GM12878 (cell line): ENCODE results near the gene SUCNR1. TPM values are rescaled to one million over a fixed set of nuclear protein-coding genes. Genes with fewer than 3 reads are reported as not detected.

Experiments
- ATAC-seq: fragments of 200-7000 bp; cut with Tn5 transposase; 3 replicates; pipeline ENCODE4 v1.9.1; 2020; ENCODE audit warnings: mild to moderate bottlenecking, moderate library complexity
- BruUV-seq: library from RNA; stranded (reverse); fragments of 400-500 nt; replicated peaks from 2 replicates; lab custom pipeline; 2021; lab: Mats Ljungman, UMichigan
- CTCF ChIA-PET: fragments of 300-600 bp; sonication (Branson Sonifier 250); formaldehyde crosslinking; extraction: SDS; loops from one replicate; lab custom pipeline; 2021; ENCODE audit warnings: inconsistent platforms; lab: Yijun Ruan, JAX
- POLR2A ChIA-PET: fragments of 350-600 bp; formaldehyde crosslinking; extraction: SDS; loops from one replicate; lab custom pipeline; 2021; ENCODE audit warnings: inconsistent platforms; lab: Charles Lee
- RAD21 ChIA-PET: fragments of 300-600 bp; sonication (Branson Sonifier 250); formaldehyde crosslinking; loops from one replicate; lab custom pipeline; 2023; ENCODE audit warnings: antibody characterized with exemption; ENCODE audit not compliant: unreplicated experiment; lab: Charles Lee
- SMC1A ChIA-PET: fragments of 300-600 bp; sonication (Branson Sonifier 250); formaldehyde crosslinking; loops from one replicate; lab custom pipeline; 2023; ENCODE audit not compliant: unreplicated experiment, uncharacterized antibody; lab: Charles Lee
- DNase-seq: peaks from one replicate; pipeline ENCODE4 v3.0.0-alpha.2; 2011; ENCODE audit warnings: low read depth, low spot score
- FAIRE-seq: peaks from 3 replicates; lab custom pipeline; 2011; peaks lifted over from hg19 to GRCh38; lab: Jason Lieb, UNC
- H2AFZ ChIP-seq: 2 replicates; pipeline ENCODE4 v1.6.0; 2011; ENCODE audit warnings: low read depth, low read length, control low read depth; ENCODE audit not compliant: control insufficient read depth
- H3K27ac ChIP-seq: 2 replicates; pipeline ENCODE4 v1.5.1; 2011; ENCODE audit warnings: control low read depth; ENCODE audit not compliant: control insufficient read depth, insufficient read depth
- H3K27me3 ChIP-seq, 2 experiments: replicated peaks in 1 of 2; 2 replicates each; pipeline versions ENCODE4 v1.6.0 to v1.6.1; 2011; ENCODE audit warnings: low read length in 1 of 2; ENCODE audit not compliant: control insufficient read depth in 2 of 2, insufficient read depth in 2 of 2
- H3K36me3 ChIP-seq, 2 experiments: 2 replicates each; pipeline ENCODE4 v1.5.1; 2011; ENCODE audit warnings: low read length in 1 of 2; ENCODE audit not compliant: control insufficient read depth in 2 of 2, insufficient read depth in 2 of 2
- H3K4me1 ChIP-seq: 2 replicates; pipeline ENCODE4 v1.6.1; 2011; ENCODE audit warnings: mild to moderate bottlenecking, low read length, moderate library complexity, mixed read lengths; ENCODE audit not compliant: control insufficient read depth, insufficient read depth
- H3K4me2 ChIP-seq: 2 replicates; pipeline ENCODE4 v1.6.0; 2011; ENCODE audit warnings: control low read depth; ENCODE audit not compliant: control insufficient read depth, insufficient read depth
- H3K4me3 ChIP-seq: fragments of 200-600 bp; sonication (generic); 2 replicates; pipeline ENCODE4 v1.5.1; 2016
- H3K79me2 ChIP-seq: 2 replicates; pipeline ENCODE4 v1.6.0; 2011; ENCODE audit warnings: low read length; ENCODE audit not compliant: control insufficient read depth, insufficient read depth
- H3K9ac ChIP-seq: 2 replicates; pipeline ENCODE4 v1.8.0; 2011; ENCODE audit warnings: low read length, control low read depth, mixed read lengths; ENCODE audit not compliant: control insufficient read depth, insufficient read depth
- H3K9me3 ChIP-seq: replicated peaks from 3 replicates; pipeline ENCODE4 v1.5.1; 2011; ENCODE audit warnings: mild to moderate bottlenecking, low read length; ENCODE audit not compliant: control insufficient read depth, insufficient read depth
- H4K20me1 ChIP-seq: 2 replicates; pipeline ENCODE4 v1.6.0; 2011; ENCODE audit not compliant: control insufficient read depth, insufficient read depth
- ASH2L ChIP-seq: fragments of 300-600, 200-600 bp; sonication (generic); IDR thresholded peaks from 2 replicates; pipeline ENCODE4 v1.6.1; 2017; ENCODE audit warnings: low read depth, mild to moderate bottlenecking, borderline replicate concordance
- ATF7 ChIP-seq: fragments of 450-650 bp; IDR thresholded peaks from 2 replicates; pipeline ENCODE4 v1.6.1; 2016; ENCODE audit warnings: low read depth, mild to moderate bottlenecking
- BMI1 ChIP-seq: fragments of 450-650 bp; IDR thresholded peaks from 2 replicates; pipeline ENCODE4 v1.6.1; 2016; ENCODE audit warnings: mild to moderate bottlenecking, moderate library complexity, borderline replicate concordance
- CBX5 ChIP-seq: sonication (generic); IDR thresholded peaks from 2 replicates; pipeline ENCODE4 v1.6.1; 2016; ENCODE audit warnings: low read depth, moderate library complexity, mild to moderate bottlenecking, inconsistent platforms
- CREB1 ChIP-seq: IDR thresholded peaks from 2 replicates; pipeline ENCODE4 v1.6.1; 2012; ENCODE audit warnings: low read depth, mild to moderate bottlenecking, inconsistent platforms
- EGR1 ChIP-seq, 2 experiments: IDR thresholded peaks; 1 replicate in 1 of 2; 2 replicates in 1 of 2; pipeline ENCODE4 v1.6.1; 2011 to 2012; ENCODE audit warnings: low read depth in 2 of 2, low read length in 2 of 2, borderline replicate concordance in 1 of 2, mild to moderate bottlenecking in 1 of 2, moderate library complexity in 1 of 2
- MXI1 ChIP-seq: fragments of 150-350 bp; IDR thresholded peaks from 2 replicates; pipeline ENCODE4 v1.6.1; 2011; ENCODE audit warnings: low read depth, mild to moderate bottlenecking, inconsistent platforms, low read length, improper control_type of control experiment
- NFIC ChIP-seq: IDR thresholded peaks from 2 replicates; pipeline ENCODE4 v1.6.1; 2012; ENCODE audit warnings: low read depth, mild to moderate bottlenecking, inconsistent platforms, low read length, moderate library complexity
- RAD51 ChIP-seq: fragments of 450-650 bp; IDR thresholded peaks from 2 replicates; pipeline ENCODE4 v1.6.1; 2016; ENCODE audit warnings: moderate library complexity, mild to moderate bottlenecking, inconsistent platforms
- RB1 ChIP-seq: fragments of 450-650 bp; formaldehyde crosslinking; IDR thresholded peaks from 2 replicates; pipeline ENCODE4 v1.6.1; 2017; ENCODE audit warnings: mild to moderate bottlenecking, borderline replicate concordance
- SIN3A ChIP-seq: IDR thresholded peaks from 2 replicates; pipeline ENCODE4 v1.6.1; 2012; ENCODE audit warnings: low read depth, low read length, improper control_type of control experiment
- SMC3 ChIP-seq: IDR thresholded peaks from 2 replicates; pipeline ENCODE4 v1.6.1; 2011; ENCODE audit warnings: low read length, improper control_type of control experiment, borderline replicate concordance
- SUZ12 ChIP-seq: fragments of 200-600 bp; sonication (generic); IDR thresholded peaks from one replicate; pipeline ENCODE4 v1.6.1; 2018; ENCODE audit warnings: antibody characterized with exemption, mild to moderate bottlenecking; ENCODE audit not compliant: unreplicated experiment
- USF2 ChIP-seq: IDR thresholded peaks from 2 replicates; pipeline ENCODE4 v1.6.1; 2011; ENCODE audit warnings: low read depth, low read length, improper control_type of control experiment, borderline replicate concordance
- WGBS: methylation state at CpG from one replicate; pipeline ENCODE4 v1.1.6; 2016; ENCODE audit warnings: low lambda C conversion rate; ENCODE audit not compliant: insufficient replicate concordance, insufficient coverage; ENCODE audit errors: missing lambda C conversion rate; 5-methylcytosine and 5-hydroxymethylcytosine counted together
- in situ Hi-C: fragments of 300-500 bp; cut with MboI; formaldehyde crosslinking; loops from 9 replicates; pipeline ENCODE4 v1.14.3; 2018; ENCODE audit warnings: mixed read lengths
- intact Hi-C: fragments of 100-400 bp; cut with micrococcal nuclease; formaldehyde crosslinking; loops from one replicate; pipeline ENCODE4 v1.14.2; 2022; ENCODE audit not compliant: unreplicated experiment
- polyA plus RNA-seq, 11 experiments: library from polyadenylated mRNA; depleted of rRNA in 4 of 11; unstranded in 6 of 11; stranded (reverse) in 5 of 11; fragments of >200 nt; fragmentation: Nextera tagmentation in 4 of 11; fragmentation: Illumina TruSeq in 1 of 11; extraction: Ambion mirVana in 4 of 11; extraction: Trizol in 1 of 11; gene quantifications; 1 replicate in 1 of 11; 2 replicates in 10 of 11; pipeline versions ENCODE4 v1.2.1 to v1.2.3, GENCODE V29; 2011 to 2016; ENCODE audit warnings: inconsistent platforms in 2 of 11, missing spikeins in 2 of 11, low read depth in 1 of 11
- total RNA-seq, 4 experiments: library from RNA; depleted of rRNA in 3 of 4; stranded (reverse); fragments of >200 nt in 3 of 4; fragmentation: Illumina TruSeq in 1 of 4; extraction: Trizol in 1 of 4; gene quantifications; 2 replicates each; pipeline versions ENCODE4 v1.2.1 to v1.2.3, GENCODE V29; 2013 to 2021
- TF ChIP-seq, protein P1 (sequence below): IDR thresholded peaks from 2 replicates; pipeline ENCODE4 v1.6.1; 2011; ENCODE audit warnings: mild to moderate bottlenecking, low read depth, low read length, moderate library complexity; ENCODE audit not compliant: insufficient replicate concordance
- TF ChIP-seq, protein P2 (sequence below): fragments of 450-650 bp; IDR thresholded peaks from 2 replicates; pipeline ENCODE4 v1.6.1; 2016; ENCODE audit warnings: mild to moderate bottlenecking

SUCNR1 gene
- total and polyA plus RNA-seq, 10 of the 15 experiments (the other 5 are each of a cell fraction or from before 2014, with no cell fraction given): 0.03 to 0.12 (median 0.07) TPM; not detected in 4

DNA sequence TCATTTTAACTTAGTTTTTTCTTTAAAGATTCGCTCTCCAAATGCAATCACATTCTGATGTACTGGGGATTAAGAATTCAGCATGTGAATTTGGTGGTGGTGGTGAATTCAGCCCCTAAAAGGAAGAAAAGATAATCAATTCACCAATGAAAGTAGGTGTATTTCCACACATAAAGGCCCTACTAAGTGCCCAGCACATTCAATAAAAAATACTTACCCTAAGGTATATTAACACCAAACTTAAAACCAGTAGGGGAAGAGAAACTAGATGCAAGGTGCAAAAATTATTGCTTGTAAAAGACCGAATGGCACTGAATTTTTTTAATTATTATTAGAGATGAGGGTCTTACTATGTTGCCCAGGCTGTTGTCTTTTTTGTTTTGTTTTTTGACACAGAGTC lies 16.8 kb upstream of the SUCNR1 start:
- H2AFZ ChIP-seq: no peak overlapping the region
- no TSS peak for BruUV-seq
- no peak for TF ChIP-seq SMC3
- no peak for TF ChIP-seq NFIC
- TF ChIP-seq RB1: no peak
- TF ChIP-seq, all 136 proteins: peak for 0
- ATAC-seq (no peak), FAIRE-seq (no peak), DNase-seq (no peak)
- ChIA-PET RAD21 (no interaction called here), CTCF (no interaction called here), POLR2A (no interaction called here), SMC1A (no interaction called here)
- H3K9me3 ChIP-seq: no peaks in the 10 kb centered on the region
- intact Hi-C loops: no loop called here
- no peaks in the 10 kb centered on the region for H3K36me3 ChIP-seq
- no peak overlapping the region for H3K27ac ChIP-seq
- no peaks in the 10 kb centered on the region for H4K20me1 ChIP-seq
- no peak overlapping the region for H3K4me2 ChIP-seq
- H3K79me2 ChIP-seq: no peaks in the 10 kb centered on the region
- H3K4me1 ChIP-seq: no peaks in the 10 kb centered on the region
- WGBS: 19% methylated on average over 2 of the region's 2 CpGs
- no peaks in the 10 kb centered on the region for H3K27me3 ChIP-seq
- H3K9ac ChIP-seq: no peak overlapping the region
- no peak overlapping the region for H3K4me3 ChIP-seq
- in situ Hi-C loops: no loop called here

DNA sequence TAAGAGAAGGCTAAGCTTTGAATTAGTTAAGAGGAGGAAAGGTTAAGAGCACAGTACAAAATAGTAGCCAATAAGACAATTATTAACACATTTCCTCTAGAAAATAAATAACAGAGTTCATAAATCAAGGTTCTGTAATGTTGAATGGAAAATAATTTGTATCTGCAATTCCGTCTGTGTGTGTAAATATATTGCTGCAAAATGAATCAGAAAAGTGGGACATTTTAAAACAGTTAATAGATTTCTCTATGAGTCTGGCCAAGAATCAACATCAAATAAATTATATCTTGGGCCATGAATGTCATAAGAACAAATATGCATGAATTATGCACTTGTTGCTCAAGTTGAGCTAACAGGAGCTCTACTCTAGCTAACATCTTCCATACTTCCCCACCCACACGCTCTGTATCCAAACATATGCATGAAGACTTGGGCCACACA lies 14.2 kb upstream of the SUCNR1 start:
- in situ Hi-C loops: no loop called here
- BruUV-seq: no TSS peak
- no peak overlapping the region for H3K4me2 ChIP-seq
- no peaks in the 10 kb centered on the region for H3K4me1 ChIP-seq
- no peak overlapping the region for H3K27ac ChIP-seq
- POLR2A ChIA-PET: no interaction called here
- H3K36me3 ChIP-seq: no peaks in the 10 kb centered on the region
- ATAC-seq: no peak
- intact Hi-C loops: no loop called here
- CTCF ChIA-PET: no interaction called here
- H3K27me3 ChIP-seq: no peaks in the 10 kb centered on the region
- RAD21 ChIA-PET: no interaction called here
- H3K9ac ChIP-seq: no peak overlapping the region
- no peak for DNase-seq
- no peaks in the 10 kb centered on the region for H3K9me3 ChIP-seq
- H2AFZ ChIP-seq: no peak overlapping the region
- SMC1A ChIA-PET: interaction anchor here (1.3 kb wide), 1 partner anchor 14 kb away, joined by 3 read pairs; no protein-coding TSS in a partner anchor
- no peaks in the 10 kb centered on the region for H4K20me1 ChIP-seq
- H3K4me3 ChIP-seq: no peak overlapping the region
- no peaks in the 10 kb centered on the region for H3K79me2 ChIP-seq
- 18% methylated on average over 2 of the region's 2 CpGs for WGBS
- no peak for FAIRE-seq
- no peak for TF ChIP-seq ASH2L
- no peak for TF ChIP-seq BMI1
- no peak for TF ChIP-seq ATF7
- TF ChIP-seq, protein P1, sequence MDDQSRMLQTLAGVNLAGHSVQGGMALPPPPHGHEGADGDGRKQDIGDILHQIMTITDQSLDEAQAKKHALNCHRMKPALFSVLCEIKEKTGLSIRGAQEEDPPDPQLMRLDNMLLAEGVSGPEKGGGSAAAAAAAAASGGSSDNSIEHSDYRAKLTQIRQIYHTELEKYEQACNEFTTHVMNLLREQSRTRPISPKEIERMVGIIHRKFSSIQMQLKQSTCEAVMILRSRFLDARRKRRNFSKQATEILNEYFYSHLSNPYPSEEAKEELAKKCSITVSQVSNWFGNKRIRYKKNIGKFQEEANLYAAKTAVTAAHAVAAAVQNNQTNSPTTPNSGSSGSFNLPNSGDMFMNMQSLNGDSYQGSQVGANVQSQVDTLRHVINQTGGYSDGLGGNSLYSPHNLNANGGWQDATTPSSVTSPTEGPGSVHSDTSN: no peak
- no peak for TF ChIP-seq SIN3A
- TF ChIP-seq CBX5: no peak
- TF ChIP-seq SMC3: no peak
- TF ChIP-seq EGR1 (IDR thresholded peaks at IDR 0.05; ENCODE audit: borderline replicate concordance in 1 of 2, low read depth in 2 of 2, low read length in 2 of 2): no peak
- no peak for TF ChIP-seq CREB1
- no peak for TF ChIP-seq SUZ12
- TF ChIP-seq, protein P2, sequence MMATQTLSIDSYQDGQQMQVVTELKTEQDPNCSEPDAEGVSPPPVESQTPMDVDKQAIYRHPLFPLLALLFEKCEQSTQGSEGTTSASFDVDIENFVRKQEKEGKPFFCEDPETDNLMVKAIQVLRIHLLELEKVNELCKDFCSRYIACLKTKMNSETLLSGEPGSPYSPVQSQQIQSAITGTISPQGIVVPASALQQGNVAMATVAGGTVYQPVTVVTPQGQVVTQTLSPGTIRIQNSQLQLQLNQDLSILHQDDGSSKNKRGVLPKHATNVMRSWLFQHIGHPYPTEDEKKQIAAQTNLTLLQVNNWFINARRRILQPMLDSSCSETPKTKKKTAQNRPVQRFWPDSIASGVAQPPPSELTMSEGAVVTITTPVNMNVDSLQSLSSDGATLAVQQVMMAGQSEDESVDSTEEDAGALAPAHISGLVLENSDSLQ: no peak
- no peak for TF ChIP-seq MXI1
- no peak for TF ChIP-seq RAD51
- no peak for TF ChIP-seq USF2
